Neuronal stem cell (in vitro differentiated cells): ENCODE measurements around the gene ABCD4.
A peak's percentile ranks its signal among the peaks of the same experiment; 100 is the strongest.

Source experiments
- DNase-seq: peaks from one replicate; pipeline ENCODE4 v3.0.0-alpha.2; 2013; ENCODE audit warnings: low spot score
- H2AFZ ChIP-seq: one replicate; pipeline ENCODE4 v1.6.1; 2013; ENCODE audit warnings: mild to moderate bottlenecking, low read length, inconsistent platforms
- H2AK5ac ChIP-seq: 2 replicates; pipeline ENCODE4 v1.6.1; 2013; ENCODE audit warnings: low read depth, mild to moderate bottlenecking, inconsistent platforms, low read length, moderate library complexity, mixed read lengths
- H2BK120ac ChIP-seq: 2 replicates; pipeline ENCODE4 v1.6.1; 2013; ENCODE audit warnings: low read depth, mild to moderate bottlenecking, inconsistent platforms, low read length, moderate library complexity, mixed read lengths
- H2BK12ac ChIP-seq: one replicate; pipeline ENCODE4 v1.6.1; 2013; ENCODE audit warnings: low read length, inconsistent platforms
- H2BK15ac ChIP-seq: 2 replicates; pipeline ENCODE4 v1.6.1; 2013; ENCODE audit warnings: mild to moderate bottlenecking, low read length, inconsistent platforms, mixed read lengths
- H2BK5ac ChIP-seq: one replicate; pipeline ENCODE4 v1.6.1; 2013; ENCODE audit warnings: inconsistent platforms, mild to moderate bottlenecking, low read length, moderate library complexity
- H3K14ac ChIP-seq: one replicate; pipeline ENCODE4 v1.6.1; 2013; ENCODE audit warnings: low read length, inconsistent platforms
- H3K18ac ChIP-seq: 2 replicates; pipeline ENCODE4 v1.6.1; 2013; ENCODE audit warnings: low read length, inconsistent platforms
- H3K23ac ChIP-seq: 2 replicates; pipeline ENCODE4 v1.6.1; 2013; ENCODE audit warnings: low read depth, mild to moderate bottlenecking, mixed read lengths, low read length, inconsistent platforms; ENCODE audit not compliant: poor library complexity
- H3K27ac ChIP-seq: replicated peaks from 3 replicates; pipeline ENCODE4 v1.5.1; 2013; ENCODE audit warnings: low read length, inconsistent platforms
- H3K27me3 ChIP-seq, 3 experiments: 2 replicates each; pipeline ENCODE4 v1.6.1; 2013; ENCODE audit warnings: low read length in 3 of 3, mild to moderate bottlenecking in 2 of 3, inconsistent platforms in 1 of 3, low read depth in 1 of 3, mixed read lengths in 1 of 3, moderate library complexity in 1 of 3; ENCODE audit not compliant: control insufficient read depth in 3 of 3, insufficient read depth in 3 of 3
- H3K36me3 ChIP-seq, 2 donors: replicated peaks in 1 of 2; 2 replicates each; pipeline ENCODE4 v1.6.1; 2013; ENCODE audit warnings: low read length in 2 of 2; ENCODE audit not compliant: control insufficient read depth in 2 of 2, insufficient read depth in 2 of 2
- H3K4ac ChIP-seq: 2 replicates; pipeline ENCODE4 v1.6.1; 2013; ENCODE audit warnings: inconsistent platforms, mild to moderate bottlenecking, low read length, moderate library complexity
- H3K4me1 ChIP-seq, 2 donors: 1 replicate in 1 of 2; 2 replicates in 1 of 2; pipeline ENCODE4 v1.6.1; 2013; ENCODE audit warnings: low read length in 2 of 2, low read depth in 1 of 2; ENCODE audit not compliant: control insufficient read depth in 2 of 2, insufficient read depth in 1 of 2
- H3K4me2 ChIP-seq: one replicate; pipeline ENCODE4 v1.6.1; 2013; ENCODE audit warnings: mild to moderate bottlenecking, low read length, inconsistent platforms; ENCODE audit not compliant: insufficient read depth, poor library complexity, severe bottlenecking
- H3K4me3 ChIP-seq, 2 donors: 2 replicates each; pipeline ENCODE4 v1.5.1; 2013; ENCODE audit warnings: low read length in 2 of 2, mild to moderate bottlenecking in 2 of 2, inconsistent platforms in 1 of 2, moderate library complexity in 1 of 2
- H3K79me1 ChIP-seq: one replicate; pipeline ENCODE4 v1.6.1; 2013; ENCODE audit warnings: low read depth, mild to moderate bottlenecking, inconsistent platforms, low read length, moderate library complexity
- H3K9ac ChIP-seq: one replicate; pipeline ENCODE4 v1.6.1; 2013; ENCODE audit warnings: mild to moderate bottlenecking, low read depth, low read length, inconsistent platforms; ENCODE audit not compliant: poor library complexity
- H3K9me3 ChIP-seq, 2 donors: replicated peaks in 1 of 2; 2 replicates each; pipeline versions ENCODE3 to v1.6.1; 2013; ENCODE audit warnings: low read length in 2 of 2, mild to moderate bottlenecking in 2 of 2, inconsistent platforms in 1 of 2, low read depth in 1 of 2, mixed read lengths in 1 of 2, moderate library complexity in 1 of 2; ENCODE audit not compliant: control insufficient read depth in 2 of 2, insufficient read depth in 1 of 2
- H4K8ac ChIP-seq: one replicate; pipeline ENCODE4 v1.6.1; 2013; ENCODE audit warnings: low read depth, mild to moderate bottlenecking, inconsistent platforms, low read length, moderate library complexity
- H4K91ac ChIP-seq: one replicate; pipeline ENCODE4 v1.6.1; 2013; ENCODE audit warnings: low read length, low read depth, mild to moderate bottlenecking, inconsistent platforms; ENCODE audit not compliant: poor library complexity
- WGBS, 2 donors: extraction: QIAGEN DNeasy Blood & Tissue Kit; methylation state at CpG; one replicate each; pipeline ENCODE4 v1.1.7; 2013; ENCODE audit warnings: missing lambda C conversion rate in 2 of 2, mixed read lengths in 1 of 2; ENCODE audit not compliant: insufficient read length in 2 of 2, insufficient replicate concordance in 1 of 2; ENCODE audit errors: extremely low coverage in 2 of 2; 5-methylcytosine and 5-hydroxymethylcytosine counted together

Gene ABCD4

GRCh38 chr14:74296037-74296467 is 6.7 kb downstream of the ABCD4 start:
- H2AK5ac ChIP-seq = no peak overlapping the region
- peak overlapping the region; percentile 0 for H3K9ac ChIP-seq
- no peak overlapping the region for H4K8ac ChIP-seq
- no peak for DNase-seq
- H2BK5ac ChIP-seq = no peak overlapping the region
- no peak overlapping the region for H3K27ac ChIP-seq
- H2BK15ac ChIP-seq = no peak overlapping the region
- H3K4me2 ChIP-seq = no peak overlapping the region
- no peak overlapping the region for H2BK120ac ChIP-seq
- no peak overlapping the region for H3K14ac ChIP-seq
- H3K9me3 ChIP-seq = no peaks in the 10 kb centered on the region
- H3K4me1 ChIP-seq = peaks cover 0 to 12% of the 10 kb centered on the region in 2 donors
- peaks cover 16% of the 10 kb centered on the region for H3K79me1 ChIP-seq
- no peak overlapping the region for H3K18ac ChIP-seq
- H3K23ac ChIP-seq = no peak overlapping the region
- WGBS, 2 donors = no CpG with 5 or more reads among the region's 9 CpGs
- H3K27me3 ChIP-seq = no peaks in the 10 kb centered on the region
- no peak overlapping the region for H2BK12ac ChIP-seq
- no peak overlapping the region for H3K4me3 ChIP-seq
- no peak overlapping the region for H2AFZ ChIP-seq
- no peak overlapping the region for H3K4ac ChIP-seq
- H3K36me3 ChIP-seq = peaks cover 46 to 89% of the 10 kb centered on the region in 2 donors
- no peak overlapping the region for H4K91ac ChIP-seq

- H3K9me3 ChIP-seq = no peaks in the 10 kb centered on the region
- H4K91ac ChIP-seq = no peak overlapping the region
- no peak overlapping the region for H3K4me2 ChIP-seq
- no peak overlapping the region for H3K27ac ChIP-seq
- peaks cover 14% of the 10 kb centered on the region for H3K79me1 ChIP-seq
- peaks cover 58 to 93% of the 10 kb centered on the region in 2 donors for H3K36me3 ChIP-seq
- no peak overlapping the region for H3K4me3 ChIP-seq
- no peak overlapping the region for H3K23ac ChIP-seq
- no peak for DNase-seq
- no peak overlapping the region for H2BK120ac ChIP-seq
- no peak overlapping the region for H2BK5ac ChIP-seq
- no peak overlapping the region for H2BK12ac ChIP-seq
- H3K27me3 ChIP-seq = no peaks in the 10 kb centered on the region
- no peak overlapping the region for H2AK5ac ChIP-seq
- H2AFZ ChIP-seq = no peak overlapping the region
- no peak overlapping the region for H4K8ac ChIP-seq
- no peak overlapping the region for H2BK15ac ChIP-seq
- peaks cover 0 to 5% of the 10 kb centered on the region in 2 donors for H3K4me1 ChIP-seq
- no peak overlapping the region for H3K4ac ChIP-seq
- no peak overlapping the region for H3K9ac ChIP-seq
- H3K18ac ChIP-seq = no peak overlapping the region
- WGBS, 2 donors = no CpG with 5 or more reads among the region's 2 CpGs
- H3K14ac ChIP-seq = no peak overlapping the region
Measured at GRCh38 chr14:74293606-74294005, 9.1 kb downstream of the ABCD4 start.

GRCh38 chr14:74292061-74292460 is 10.7 kb downstream of the ABCD4 start:
- WGBS, 2 donors = no CpG with 5 or more reads among the region's 11 CpGs
- H4K91ac ChIP-seq = no peak overlapping the region
- DNase-seq = no peak
- H2BK15ac ChIP-seq = no peak overlapping the region
- H3K4ac ChIP-seq = no peak overlapping the region
- no peak overlapping the region for H3K18ac ChIP-seq
- H3K14ac ChIP-seq = no peak overlapping the region
- no peak overlapping the region for H2BK12ac ChIP-seq
- H3K23ac ChIP-seq = peak overlapping the region; percentile 32
- no peak overlapping the region for H2AFZ ChIP-seq
- H3K4me1 ChIP-seq = peaks cover 0 to 4% of the 10 kb centered on the region in 2 donors
- H3K4me3 ChIP-seq = no peak overlapping the region
- H2BK120ac ChIP-seq = no peak overlapping the region
- peaks cover 64 to 94% of the 10 kb centered on the region in 2 donors for H3K36me3 ChIP-seq
- H3K27ac ChIP-seq = no peak overlapping the region
- no peaks in the 10 kb centered on the region for H3K9me3 ChIP-seq
- no peak overlapping the region for H4K8ac ChIP-seq
- H2AK5ac ChIP-seq = no peak overlapping the region
- H3K4me2 ChIP-seq = no peak overlapping the region
- H3K79me1 ChIP-seq = peaks cover 11% of the 10 kb centered on the region
- no peak overlapping the region for H2BK5ac ChIP-seq
- no peaks in the 10 kb centered on the region for H3K27me3 ChIP-seq
- H3K9ac ChIP-seq = no peak overlapping the region

- Histone ChIP-seq H3K79me1 (peaks cover 11% of the 10 kb centered on the region), H3K27ac (no peak overlapping the region), H2BK120ac (no peak overlapping the region), H3K36me3 (peaks cover 63 to 94% of the 10 kb centered on the region in 2 donors), H2BK12ac (no peak overlapping the region), H3K23ac (no peak overlapping the region), H3K4me1 (peaks cover 0 to 4% of the 10 kb centered on the region in 2 donors), H4K8ac (no peak overlapping the region), H3K27me3 (no peaks in the 10 kb centered on the region), H3K4me3 (no peak overlapping the region), H3K18ac (no peak overlapping the region), H3K14ac (no peak overlapping the region), H3K4ac (no peak overlapping the region), H2BK15ac (no peak overlapping the region), H3K9me3 (no peaks in the 10 kb centered on the region), H2AK5ac (no peak overlapping the region), H3K4me2 (no peak overlapping the region), H2BK5ac (no peak overlapping the region), H4K91ac (no peak overlapping the region), H3K9ac (peak overlapping the region; percentile 8), H2AFZ (no peak overlapping the region)
- WGBS, 2 donors = no CpG with 5 or more reads among the region's 7 CpGs
- DNase-seq = no peak
Measured at GRCh38 chr14:74290415-74290814, 12.3 kb downstream of the ABCD4 start.
